Activated T-helper 17 cell treated with anti-CD3 and anti-CD28 coated beads, Interleukin-2, amount 50 U/mL, for 72 hours (primary cell): Measurements from ENCODE around the gene SRC. TPM values are rescaled to one million over a fixed set of nuclear protein-coding genes. Genes with fewer than 3 reads are reported as not detected.
A peak's percentile ranks its signal among the peaks of the same experiment; 100 is the strongest.

ENCODE experiments used
- ATAC-seq: fragments of 150-1000 bp; cut with Tn5 transposase; replicated peaks from 2 replicates; pipeline ENCODE4 v1.10.0; 2021; ENCODE audit warnings: mild to moderate bottlenecking, moderate library complexity
- H3K27ac Mint-ChIP-seq: one replicate; pipeline ENCODE4 v1.8.0; 2022; ENCODE audit warnings: mixed read lengths
- H3K27me3 Mint-ChIP-seq: one replicate; pipeline ENCODE4 v1.8.0; 2022; ENCODE audit warnings: mixed read lengths
- H3K36me3 Mint-ChIP-seq: one replicate; pipeline ENCODE4 v1.8.0; 2022; ENCODE audit warnings: low read depth, mild to moderate bottlenecking, mixed read lengths
- H3K4me1 Mint-ChIP-seq: one replicate; pipeline ENCODE4 v1.8.0; 2022; ENCODE audit warnings: mixed read lengths
- H3K4me3 Mint-ChIP-seq: one replicate; pipeline ENCODE4 v1.8.0; 2022; ENCODE audit warnings: mild to moderate bottlenecking, mixed read lengths
- H3K9me3 Mint-ChIP-seq: one replicate; pipeline ENCODE4 v1.8.0; 2022; ENCODE audit warnings: mixed read lengths
- total RNA-seq, 2 donors: library from RNA; stranded (reverse); gene quantifications; one replicate each; pipeline ENCODE4 v1.2.3, GENCODE V29; 2022

Gene SRC
- total RNA-seq, 2 donors from 2014 or later: 5.1 to 6.4 TPM

- Mint-ChIP-seq H3K27me3 (no peaks in the 10 kb centered on the region), H3K4me3 (no peak overlapping the region), H3K9me3 (no peaks in the 10 kb centered on the region), H3K27ac (no peak overlapping the region), H3K4me1 (no peaks in the 10 kb centered on the region), H3K36me3 (no peaks in the 10 kb centered on the region)
- no peak for ATAC-seq
Observed at GRCh38 chr20:37325206-37325605, 20.7 kb upstream of the SRC start.

GRCh38 chr20:37326666-37327065 is 19.3 kb upstream of the SRC start:
- Mint-ChIP-seq H3K4me3 (no peak overlapping the region), H3K27ac (no peak overlapping the region), H3K4me1 (no peaks in the 10 kb centered on the region), H3K36me3 (no peaks in the 10 kb centered on the region), H3K27me3 (no peaks in the 10 kb centered on the region), H3K9me3 (no peaks in the 10 kb centered on the region)
- no peak for ATAC-seq

DNA sequence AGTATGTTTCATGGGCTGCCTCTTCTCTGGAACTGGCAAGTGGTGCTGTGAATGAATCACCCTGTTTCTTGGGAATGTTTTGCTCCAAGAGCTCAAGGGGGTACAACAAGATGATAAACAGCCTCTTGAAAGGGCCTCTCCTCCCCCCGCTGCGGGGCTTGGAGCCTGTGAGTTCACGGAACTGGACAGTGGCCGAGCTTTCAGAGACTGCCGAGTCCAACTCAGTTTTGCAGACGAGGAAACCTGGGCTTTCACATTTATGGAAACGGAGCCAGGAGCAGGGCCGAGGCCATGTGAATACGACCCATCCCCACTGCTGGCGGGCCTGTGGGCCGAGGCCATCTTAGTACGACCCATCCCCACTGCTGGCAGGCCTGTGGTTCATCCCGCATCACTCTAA is 18.2 kb upstream of the SRC start:
- ATAC-seq: no peak
- no peaks in the 10 kb centered on the region for H3K4me1 Mint-ChIP-seq
- no peaks in the 10 kb centered on the region for H3K9me3 Mint-ChIP-seq

GRCh38 chr20:37328149-37328945 is 17.6 kb upstream of the SRC start:
- Mint-ChIP-seq H3K4me1 (no peaks in the 10 kb centered on the region), H3K9me3 (no peaks in the 10 kb centered on the region), H3K36me3 (no peaks in the 10 kb centered on the region), H3K27me3 (no peaks in the 10 kb centered on the region), H3K27ac (no peak overlapping the region), H3K4me3 (no peak overlapping the region)
- no peak for ATAC-seq

More for the DNA sequence above, 18.2 kb upstream of the SRC start:
- Mint-ChIP-seq H3K36me3 (no peaks in the 10 kb centered on the region), H3K4me3 (no peak overlapping the region), H3K27ac (no peak overlapping the region), H3K27me3 (no peaks in the 10 kb centered on the region)

DNA sequence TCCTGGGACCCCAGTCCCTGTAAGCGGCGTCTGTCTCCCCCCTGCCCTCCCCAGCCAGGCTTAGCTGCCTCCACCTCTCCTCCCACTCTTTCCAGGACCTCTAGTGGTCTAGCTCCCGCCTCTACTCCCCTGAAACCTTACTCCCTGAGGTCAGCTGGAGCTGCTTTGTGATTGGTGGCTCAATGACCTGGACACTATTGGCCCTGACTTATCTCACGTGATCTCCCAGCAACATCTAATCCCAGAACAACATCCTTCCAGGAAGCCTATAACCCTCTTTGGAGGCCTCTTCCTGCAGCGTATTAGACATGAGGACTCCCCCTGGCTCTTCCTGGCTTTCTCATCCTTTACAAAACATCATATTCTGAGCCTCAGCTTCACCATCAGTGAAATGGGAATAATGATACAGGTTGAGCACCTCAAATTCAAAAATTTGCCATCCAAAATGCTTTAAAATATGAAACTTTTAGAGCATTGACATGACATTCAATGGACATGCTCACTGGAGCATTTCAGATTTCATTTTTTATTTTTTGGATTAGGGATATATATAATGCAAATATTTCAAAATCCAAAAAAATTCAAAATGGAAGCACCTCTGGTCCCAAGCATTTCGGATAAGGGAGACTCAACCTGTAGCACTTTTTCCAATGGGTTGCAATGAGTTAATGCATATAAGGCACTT is 16.3 kb upstream of the SRC start:
- no peaks in the 10 kb centered on the region for H3K4me1 Mint-ChIP-seq
- no peak overlapping the region for H3K27ac Mint-ChIP-seq
- no peaks in the 10 kb centered on the region for H3K36me3 Mint-ChIP-seq
- no peaks in the 10 kb centered on the region for H3K27me3 Mint-ChIP-seq
- no peak overlapping the region for H3K4me3 Mint-ChIP-seq
- H3K9me3 Mint-ChIP-seq: no peaks in the 10 kb centered on the region
- no peak for ATAC-seq

DNA sequence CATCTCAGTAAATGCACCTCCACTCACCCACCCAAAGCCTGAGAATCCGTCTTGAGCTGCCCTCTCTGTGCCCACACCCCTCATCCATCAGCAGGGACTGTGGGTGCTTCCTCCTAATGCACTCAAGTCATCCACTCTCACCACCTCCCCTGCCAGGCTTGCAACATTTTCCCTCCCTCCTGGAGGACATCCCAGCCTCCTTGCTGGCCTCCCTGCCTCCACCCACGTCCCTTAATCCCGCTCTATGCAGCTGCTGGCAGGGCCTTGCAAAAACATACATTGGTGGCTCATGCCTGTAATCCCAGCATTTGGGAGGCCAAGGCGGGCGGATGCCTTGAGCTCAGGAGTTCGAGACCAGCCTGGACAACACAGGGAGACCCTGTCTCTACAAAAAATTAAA is 15.6 kb upstream of the SRC start:
- Mint-ChIP-seq H3K9me3 (no peaks in the 10 kb centered on the region), H3K4me3 (no peak overlapping the region), H3K36me3 (no peaks in the 10 kb centered on the region), H3K27me3 (no peaks in the 10 kb centered on the region), H3K27ac (no peak overlapping the region), H3K4me1 (no peaks in the 10 kb centered on the region)
- no peak for ATAC-seq

DNA sequence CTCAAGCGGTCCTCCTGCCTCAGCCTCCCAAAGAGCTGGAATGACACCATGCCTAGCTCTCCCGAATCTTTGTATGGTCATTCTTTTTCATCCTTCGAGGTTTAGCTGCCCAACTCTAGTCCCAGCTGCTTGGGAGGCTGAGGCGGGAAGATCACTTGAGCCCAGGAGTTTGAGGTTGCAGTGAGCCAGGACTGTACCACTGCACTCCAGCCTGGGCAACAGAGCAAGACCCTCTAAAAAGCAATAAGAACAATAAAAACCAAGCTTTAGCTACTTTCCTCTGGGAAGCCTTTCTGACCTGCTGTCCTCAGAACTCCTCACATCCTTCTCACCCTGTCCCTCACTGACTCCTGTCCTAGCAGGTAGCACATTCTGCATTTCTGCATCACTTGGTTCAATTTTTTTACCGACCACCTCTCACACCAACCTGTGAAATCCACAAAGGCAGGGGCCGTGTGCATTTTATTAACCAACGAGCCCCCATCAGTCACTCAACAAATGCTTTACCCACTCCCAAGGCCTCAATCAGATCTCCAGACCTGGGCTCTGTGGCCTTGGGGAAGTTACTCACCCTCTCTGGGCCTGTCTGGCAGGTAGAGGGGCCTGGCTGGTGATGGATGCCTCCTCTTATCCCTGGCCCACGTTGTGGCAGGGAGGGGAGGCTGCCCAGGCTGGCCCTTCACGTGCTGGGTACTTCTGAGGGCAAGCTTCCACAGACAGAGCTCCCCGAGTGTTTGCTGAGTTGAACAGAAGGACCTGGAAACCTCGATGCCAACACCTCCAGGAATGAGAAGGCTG is 14.7 kb upstream of the SRC start:
- Mint-ChIP-seq H3K27me3 (no peaks in the 10 kb centered on the region), H3K9me3 (no peaks in the 10 kb centered on the region), H3K27ac (no peak overlapping the region), H3K4me3 (no peak overlapping the region), H3K4me1 (peaks cover 7% of the 10 kb centered on the region), H3K36me3 (no peaks in the 10 kb centered on the region)
- no peak for ATAC-seq

DNA sequence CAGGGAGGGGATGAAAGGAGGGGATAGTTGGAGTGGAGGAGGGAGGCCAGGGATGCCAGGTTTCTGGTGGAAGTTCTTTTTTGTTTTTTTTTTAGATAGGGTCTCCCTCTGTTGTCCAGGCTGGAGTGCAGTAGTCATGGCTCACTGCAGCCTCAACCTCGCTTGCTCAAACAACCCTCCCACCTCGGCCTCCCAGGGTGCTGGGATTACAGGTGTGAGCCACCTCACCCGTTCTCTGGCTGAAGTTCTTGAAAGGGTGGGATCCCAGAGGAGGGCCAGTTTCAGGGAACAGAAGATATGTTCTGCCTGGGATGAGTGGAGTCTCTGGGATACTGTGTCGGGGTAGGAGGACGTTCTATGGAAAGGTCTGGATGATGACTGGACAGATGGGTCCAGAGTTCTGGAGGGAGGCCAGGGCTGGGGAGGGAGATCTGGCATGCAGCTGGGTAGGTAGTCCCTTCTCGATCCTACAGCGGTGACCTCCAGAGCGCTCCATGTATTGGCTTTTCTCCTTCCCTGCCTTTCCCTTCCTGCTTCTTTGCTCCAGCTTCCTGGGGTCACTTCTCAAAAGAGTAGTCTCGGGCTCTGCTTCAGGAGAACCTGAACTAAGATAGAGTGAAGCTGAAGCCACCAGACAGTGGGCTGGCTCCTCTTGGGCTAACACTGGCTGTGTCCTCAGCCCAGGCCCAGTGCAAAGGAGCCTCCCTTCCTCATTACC is 12.7 kb upstream of the SRC start:
- H3K4me3 Mint-ChIP-seq: no peak overlapping the region
- no peaks in the 10 kb centered on the region for H3K36me3 Mint-ChIP-seq
- H3K9me3 Mint-ChIP-seq: no peaks in the 10 kb centered on the region
- ATAC-seq: no peak
- H3K27me3 Mint-ChIP-seq: no peaks in the 10 kb centered on the region
- peak overlapping the region; percentile 15 for H3K27ac Mint-ChIP-seq
- H3K4me1 Mint-ChIP-seq: peaks cover 7% of the 10 kb centered on the region

DNA sequence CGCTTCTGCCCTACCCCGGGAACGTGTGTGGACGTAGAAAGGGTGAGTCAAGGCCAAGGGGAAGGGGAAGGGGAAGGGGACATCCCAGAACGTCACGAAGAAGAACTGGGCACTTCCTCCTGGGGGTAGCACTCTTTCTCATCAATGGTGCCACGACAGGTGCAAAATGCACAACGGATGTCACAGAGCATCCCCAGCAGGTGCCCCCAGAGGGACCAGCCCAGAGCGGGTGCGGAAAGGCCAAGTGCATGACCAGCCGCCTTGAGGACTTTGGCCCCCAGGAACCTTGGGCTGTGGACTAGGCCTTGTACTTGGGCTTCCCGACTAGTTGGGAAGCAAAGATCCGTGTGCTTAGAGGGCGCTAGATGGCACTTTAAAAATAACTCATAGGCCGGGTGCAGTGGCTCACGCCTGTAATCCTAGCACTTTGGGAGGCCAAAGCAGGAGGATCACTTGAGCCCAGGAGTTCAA is 12.1 kb upstream of the SRC start:
- H3K27ac Mint-ChIP-seq: no peak overlapping the region
- no peak overlapping the region for H3K4me3 Mint-ChIP-seq
- no peaks in the 10 kb centered on the region for H3K27me3 Mint-ChIP-seq
- ATAC-seq: no peak
- peaks cover 7% of the 10 kb centered on the region for H3K4me1 Mint-ChIP-seq
- H3K9me3 Mint-ChIP-seq: no peaks in the 10 kb centered on the region
- no peaks in the 10 kb centered on the region for H3K36me3 Mint-ChIP-seq

DNA sequence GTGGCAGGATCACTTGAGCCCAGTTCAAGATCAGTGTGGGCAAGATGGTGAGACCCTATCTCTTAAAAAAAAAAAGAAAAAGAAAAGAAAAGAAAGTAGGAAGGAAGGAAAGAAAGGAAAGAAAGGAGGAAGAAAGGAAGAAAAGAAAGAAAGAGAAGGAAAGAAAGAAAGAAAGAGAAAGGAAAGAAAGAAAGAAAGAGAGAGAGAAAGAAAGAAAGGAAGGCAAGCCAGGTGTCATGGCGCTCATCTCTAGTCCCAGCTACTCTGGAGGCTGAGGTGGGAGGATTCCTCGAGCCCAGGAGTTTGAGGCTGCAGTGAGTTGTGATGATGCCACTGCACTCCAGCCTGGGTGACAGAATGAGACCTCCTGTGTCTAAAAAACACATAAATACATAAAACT is 11.5 kb upstream of the SRC start:
- Mint-ChIP-seq H3K4me3 (no peak overlapping the region), H3K36me3 (no peaks in the 10 kb centered on the region), H3K4me1 (peaks cover 7% of the 10 kb centered on the region), H3K9me3 (no peaks in the 10 kb centered on the region), H3K27me3 (no peaks in the 10 kb centered on the region), H3K27ac (no peak overlapping the region)
- ATAC-seq: no peak

DNA sequence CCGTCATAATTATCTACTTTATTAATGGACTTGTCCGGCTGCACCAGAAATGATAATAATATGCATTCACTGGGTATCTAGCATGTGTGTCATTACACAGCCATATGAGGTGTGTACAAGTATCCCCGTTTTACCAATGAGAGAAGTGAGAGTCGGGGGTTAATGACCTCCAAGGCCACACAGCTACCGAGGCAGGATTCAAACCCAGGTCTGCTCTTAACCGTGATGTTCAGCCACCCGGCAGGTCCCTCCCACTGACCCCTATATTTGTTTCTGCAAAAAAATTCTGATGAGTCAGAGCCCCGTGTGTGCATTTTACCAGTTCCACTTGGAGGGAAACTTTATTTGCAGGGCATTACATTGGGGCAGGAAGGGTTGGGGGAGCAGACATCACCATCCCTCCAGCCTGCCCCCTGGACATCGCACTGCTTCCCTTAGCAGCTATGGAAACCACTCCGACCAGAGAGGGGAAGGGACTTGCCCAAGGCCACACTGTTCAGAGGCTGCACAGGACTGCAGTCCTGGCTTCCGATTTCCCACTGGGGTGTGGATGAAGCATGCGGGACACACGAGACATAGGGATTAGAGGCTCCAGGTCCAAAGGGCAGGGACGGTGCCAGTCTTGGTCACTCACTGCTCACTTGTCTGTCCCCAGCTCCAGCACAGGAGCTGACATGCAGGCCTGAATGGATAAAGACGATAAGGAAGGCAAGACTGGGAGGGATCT is 10.1 kb upstream of the SRC start:
- Mint-ChIP-seq H3K4me1 (peaks cover 7% of the 10 kb centered on the region), H3K9me3 (no peaks in the 10 kb centered on the region), H3K27ac (peak overlapping the region; percentile 89), H3K4me3 (peak overlapping the region; percentile 69), H3K27me3 (no peaks in the 10 kb centered on the region), H3K36me3 (no peaks in the 10 kb centered on the region)
- ATAC-seq: no peak

GRCh38 chr20:37336369-37337207 is 9.4 kb upstream of the SRC start:
- no peaks in the 10 kb centered on the region for H3K9me3 Mint-ChIP-seq
- peak overlapping the region; percentile 89 for H3K27ac Mint-ChIP-seq
- peak overlapping the region; percentile 69 for H3K4me3 Mint-ChIP-seq
- H3K36me3 Mint-ChIP-seq: no peaks in the 10 kb centered on the region
- H3K27me3 Mint-ChIP-seq: no peaks in the 10 kb centered on the region
- peaks cover 7% of the 10 kb centered on the region for H3K4me1 Mint-ChIP-seq
- ATAC-seq: peak; percentile 91
